Mesenchymal stem cell (in vitro differentiated cells and primary cell): ENCODE measurements around the gene ITPR3.

Experiments used
- DNase-seq: peaks from one replicate; pipeline ENCODE4 v3.0.0-alpha.2; 2013
- H2AFZ ChIP-seq: one replicate; pipeline ENCODE4 v1.6.1; 2013; ENCODE audit warnings: low read depth, mild to moderate bottlenecking, control low read depth, inconsistent platforms, low read length, moderate library complexity
- H2AK5ac ChIP-seq: 2 replicates; pipeline ENCODE4 v1.6.1; 2013; ENCODE audit warnings: low read length, moderate library complexity, mild to moderate bottlenecking, inconsistent platforms; ENCODE audit not compliant: severe bottlenecking
- H2BK120ac ChIP-seq: one replicate; pipeline ENCODE4 v1.6.1; 2013; ENCODE audit warnings: low read depth, mild to moderate bottlenecking, inconsistent platforms, low read length, moderate library complexity
- H2BK12ac ChIP-seq, 2 experiments: one replicate each; pipeline ENCODE4 v1.6.1; 2013; ENCODE audit warnings: inconsistent platforms in 2 of 2, low read length in 2 of 2, mild to moderate bottlenecking in 2 of 2, moderate library complexity in 2 of 2, control low read depth in 1 of 2
- H2BK15ac ChIP-seq: one replicate; pipeline ENCODE4 v1.6.1; 2013; ENCODE audit warnings: mild to moderate bottlenecking, low read depth, inconsistent platforms; ENCODE audit not compliant: poor library complexity, severe bottlenecking
- H2BK5ac ChIP-seq: 2 replicates; pipeline ENCODE4 v1.6.1; 2013; ENCODE audit warnings: low read depth, mild to moderate bottlenecking, low read length, control low read depth, inconsistent platforms; ENCODE audit not compliant: poor library complexity, severe bottlenecking
- H3K14ac ChIP-seq, 2 experiments: one replicate each; pipeline ENCODE4 v1.6.1; 2013; ENCODE audit warnings: inconsistent platforms in 2 of 2, low read length in 2 of 2, control low read depth in 1 of 2, mild to moderate bottlenecking in 1 of 2, moderate library complexity in 1 of 2
- H3K18ac ChIP-seq, 2 experiments: one replicate each; pipeline ENCODE4 v1.6.1; 2013; ENCODE audit warnings: inconsistent platforms in 2 of 2, low read length in 2 of 2, control low read depth in 1 of 2, low read depth in 1 of 2, mild to moderate bottlenecking in 1 of 2
- H3K23ac ChIP-seq, 2 experiments: one replicate each; pipeline ENCODE4 v1.6.1; 2013; ENCODE audit warnings: inconsistent platforms in 2 of 2, low read length in 2 of 2, mild to moderate bottlenecking in 2 of 2, moderate library complexity in 2 of 2, control low read depth in 1 of 2
- H3K27ac ChIP-seq: 2 replicates; pipeline ENCODE4 v1.5.1; 2013; ENCODE audit warnings: mild to moderate bottlenecking, moderate library complexity, low read length, control low read depth, inconsistent platforms; ENCODE audit not compliant: poor library complexity, severe bottlenecking
- H3K27me3 ChIP-seq, 2 experiments: 2 replicates each; pipeline versions ENCODE4 v1.6.1 to v1.7.0; 2013; ENCODE audit warnings: low read length in 2 of 2, mild to moderate bottlenecking in 2 of 2, moderate library complexity in 2 of 2, control low read depth in 1 of 2, inconsistent platforms in 1 of 2; ENCODE audit not compliant: control insufficient read depth in 1 of 2, insufficient read depth in 1 of 2
- H3K36me3 ChIP-seq, 2 experiments: 2 replicates each; pipeline versions ENCODE4 v1.6.1 to v1.7.0; 2013; ENCODE audit warnings: low read length in 2 of 2, control low read depth in 1 of 2, inconsistent platforms in 1 of 2, low read depth in 1 of 2, mild to moderate bottlenecking in 1 of 2; ENCODE audit not compliant: insufficient read depth in 2 of 2, control insufficient read depth in 1 of 2
- H3K4ac ChIP-seq, 2 experiments: one replicate each; pipeline ENCODE4 v1.6.1; 2013; ENCODE audit warnings: inconsistent platforms in 2 of 2, low read length in 2 of 2, mild to moderate bottlenecking in 2 of 2, moderate library complexity in 2 of 2, control low read depth in 1 of 2, low read depth in 1 of 2
- H3K4me1 ChIP-seq: 2 replicates; pipeline ENCODE4 v1.6.1; 2013; ENCODE audit warnings: low read depth, low read length, control low read depth; ENCODE audit not compliant: control insufficient read depth, insufficient read depth
- H3K4me2 ChIP-seq: 2 replicates; pipeline ENCODE4 v1.6.1; 2013; ENCODE audit warnings: low read length, mild to moderate bottlenecking, inconsistent platforms; ENCODE audit not compliant: poor library complexity, severe bottlenecking
- H3K4me3 ChIP-seq, 2 experiments: 2 replicates each; pipeline versions ENCODE4 v1.5.1 to v1.7.0; 2013; ENCODE audit warnings: low read length in 2 of 2, mild to moderate bottlenecking in 2 of 2, control low read depth in 1 of 2, low read depth in 1 of 2; ENCODE audit not compliant: insufficient read depth in 1 of 2
- H3K79me1 ChIP-seq: replicated peaks from 2 replicates; pipeline ENCODE4 v1.6.1; 2013; ENCODE audit warnings: mild to moderate bottlenecking, control low read depth, low read length, inconsistent platforms; ENCODE audit not compliant: poor library complexity, severe bottlenecking
- H3K9ac ChIP-seq: 2 replicates; pipeline ENCODE4 v1.7.0; 2013; ENCODE audit warnings: mild to moderate bottlenecking, low read length, moderate library complexity
- H3K9me3 ChIP-seq: 2 replicates; pipeline ENCODE4 v1.7.0; 2013; ENCODE audit warnings: mild to moderate bottlenecking, low read length; ENCODE audit not compliant: control insufficient read depth
- H4K8ac ChIP-seq: one replicate; pipeline ENCODE4 v1.6.1; 2013; ENCODE audit warnings: inconsistent platforms, mild to moderate bottlenecking, low read length, moderate library complexity
- H4K91ac ChIP-seq: one replicate; pipeline ENCODE4 v1.6.1; 2013; ENCODE audit warnings: mild to moderate bottlenecking, low read length, inconsistent platforms
- WGBS: methylation state at CpG from one replicate; pipeline ENCODE4 v1.1.7; 2013; ENCODE audit warnings: mixed read lengths; 5-methylcytosine and 5-hydroxymethylcytosine counted together

The ITPR3 gene

GRCh38 chr6:33665957-33666356, 44.8 kb downstream of the ITPR3 start:
- Histone ChIP-seq H3K27ac (no peak overlapping the region), H3K36me3 (peaks cover 79 to 95% of the 10 kb centered on the region in 2 experiments), H3K14ac (no peak overlapping the region), H2AFZ (no peak overlapping the region), H3K27me3 (no peaks in the 10 kb centered on the region), H4K91ac (no peak overlapping the region), H3K4me2 (no peak overlapping the region), H3K18ac (no peak overlapping the region), H3K4me1 (peaks cover 2% of the 10 kb centered on the region), H3K23ac (no peak overlapping the region), H2BK120ac (no peak overlapping the region), H3K9ac (no peak overlapping the region), H3K9me3 (no peaks in the 10 kb centered on the region), H4K8ac (no peak overlapping the region), H2BK5ac (no peak overlapping the region), H3K79me1 (no peaks in the 10 kb centered on the region), H2BK12ac (no peak overlapping the region), H2BK15ac (no peak overlapping the region), H2AK5ac (no peak overlapping the region), H3K4me3 (no peak overlapping the region), H3K4ac (no peak overlapping the region)
- no peak for DNase-seq
- 90% methylated on average over 12 of the region's 13 CpGs for WGBS

- Histone ChIP-seq H3K4ac (no peak overlapping the region), H3K4me1 (peaks cover 4% of the 10 kb centered on the region), H4K91ac (no peak overlapping the region), H3K4me2 (no peak overlapping the region), H2BK12ac (no peak overlapping the region), H3K27me3 (no peaks in the 10 kb centered on the region), H2AK5ac (no peak overlapping the region), H3K9me3 (no peaks in the 10 kb centered on the region), H3K79me1 (no peaks in the 10 kb centered on the region), H3K23ac (no peak overlapping the region), H2BK120ac (no peak overlapping the region), H4K8ac (no peak overlapping the region), H3K27ac (no peak overlapping the region), H2BK5ac (no peak overlapping the region), H3K4me3 (no peak overlapping the region), H3K18ac (no peak overlapping the region), H3K9ac (no peak overlapping the region), H3K14ac (no peak overlapping the region), H2AFZ (no peak overlapping the region), H3K36me3 (peaks cover 84 to 100% of the 10 kb centered on the region in 2 experiments), H2BK15ac (no peak overlapping the region)
- DNase-seq, result no peak
- WGBS, result 96% methylated on average over 16 of the region's 16 CpGs
These were observed 46.0 kb downstream of the ITPR3 start for GRCh38 chr6:33667072-33667471.

- Histone ChIP-seq H3K4me2 (no peak overlapping the region), H2BK12ac (no peak overlapping the region), H3K4ac (no peak overlapping the region), H3K36me3 (peaks cover 77 to 96% of the 10 kb centered on the region in 2 experiments), H3K79me1 (no peaks in the 10 kb centered on the region), H3K14ac (no peak overlapping the region), H3K18ac (no peak overlapping the region), H2BK15ac (no peak overlapping the region), H3K9me3 (no peaks in the 10 kb centered on the region), H3K9ac (no peak overlapping the region), H2BK120ac (no peak overlapping the region), H3K23ac (no peak overlapping the region), H4K8ac (no peak overlapping the region), H2AFZ (no peak overlapping the region), H4K91ac (no peak overlapping the region), H3K4me1 (peaks cover 7% of the 10 kb centered on the region), H3K27me3 (no peaks in the 10 kb centered on the region), H2BK5ac (no peak overlapping the region), H3K27ac (no peak overlapping the region), H2AK5ac (no peak overlapping the region), H3K4me3 (no peak overlapping the region)
- no peak for DNase-seq
- 97% methylated on average over 11 of the region's 11 CpGs for WGBS
These were observed 46.7 kb downstream of the ITPR3 start for GRCh38 chr6:33667776-33668175.

GRCh38 chr6:33668328-33668727, 47.2 kb downstream of the ITPR3 start:
- H3K4me2 ChIP-seq, result no peak overlapping the region
- H4K91ac ChIP-seq, result no peak overlapping the region
- H4K8ac ChIP-seq, result no peak overlapping the region
- H2BK15ac ChIP-seq, result no peak overlapping the region
- H2BK120ac ChIP-seq, result no peak overlapping the region
- H3K14ac ChIP-seq, result no peak overlapping the region
- no peak overlapping the region for H2AFZ ChIP-seq
- no peak overlapping the region for H2AK5ac ChIP-seq
- H3K4me1 ChIP-seq, result peaks cover 12% of the 10 kb centered on the region
- H3K18ac ChIP-seq, result no peak overlapping the region
- no peak overlapping the region for H3K4me3 ChIP-seq
- peaks cover 78 to 94% of the 10 kb centered on the region in 2 experiments for H3K36me3 ChIP-seq
- WGBS, result 99% methylated on average over 8 of the region's 8 CpGs
- no peak overlapping the region for H3K4ac ChIP-seq
- H3K9me3 ChIP-seq, result no peaks in the 10 kb centered on the region
- no peak overlapping the region for H3K23ac ChIP-seq
- no peak overlapping the region for H2BK12ac ChIP-seq
- peaks cover 2% of the 10 kb centered on the region for H3K79me1 ChIP-seq
- H3K27me3 ChIP-seq, result no peaks in the 10 kb centered on the region
- no peak for DNase-seq
- no peak overlapping the region for H2BK5ac ChIP-seq
- no peak overlapping the region for H3K9ac ChIP-seq
- no peak overlapping the region for H3K27ac ChIP-seq
